ENCODE data around the gene PTBP2. TPM values are rescaled to one million over a fixed set of nuclear protein-coding genes. Genes with fewer than 3 reads are reported as not detected.

The PTBP2 gene
- total and polyA plus RNA-seq, 8 donors: 4.5 to 376 (median 26.0) TPM

GRCh38 chr1:96804648-96805047 lies 83.1 kb downstream of the PTBP2 start:
- H3K9me3 ChIP-seq: no peaks in the 10 kb centered on the region
- H3K27me3 ChIP-seq: no peaks in the 10 kb centered on the region
- no peak for TF ChIP-seq POLR2AphosphoS5 (IDR thresholded peaks at IDR 0.05)
- H3K36me3 ChIP-seq: peaks cover 0 to 29% (median 24%) of the 10 kb centered on the region in 4 donors
- 61 to 83% (median 75%) methylated on average over 5 of the region's 5 CpGs for WGBS, 5 donors
- no peak overlapping the region for H3K4me3 ChIP-seq
- intact Hi-C loops (cut with DNase I; ENCODE audit: low total_unique reads): no loop called here
- no peak overlapping the region for H3K27ac ChIP-seq
- DNase-seq: peak in 1 of 2 donors; percentile 15
- peaks cover 0 to 9% (median 7%) of the 10 kb centered on the region in 4 donors for H3K4me1 ChIP-seq

DNA sequence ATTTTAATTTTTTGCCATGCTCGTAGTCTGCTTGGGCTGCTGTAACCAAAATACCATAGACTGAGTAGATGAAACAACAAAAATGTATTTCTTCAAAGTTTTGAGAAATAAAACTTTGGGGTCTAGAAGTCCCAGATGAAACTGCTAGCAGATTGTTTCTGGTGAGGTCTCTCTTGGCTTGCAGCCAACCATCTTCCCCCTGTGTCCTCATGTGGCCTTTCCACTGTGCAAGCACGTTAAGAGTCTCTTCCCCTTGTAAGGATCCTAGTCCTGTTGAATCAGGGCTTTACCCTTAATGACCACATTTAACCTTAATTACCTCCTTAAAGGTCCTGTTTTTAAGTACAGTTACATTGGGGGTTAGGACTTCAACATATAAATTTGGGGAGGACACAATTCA lies 86.6 kb downstream of the PTBP2 start:
- no peaks in the 10 kb centered on the region for H3K9me3 ChIP-seq
- intact Hi-C loops (cut with DNase I; ENCODE audit: low total_unique reads): no loop called here
- peak in 1 of 2 donors; percentile 16 for DNase-seq
- H3K27me3 ChIP-seq: no peaks in the 10 kb centered on the region
- peaks cover 0 to 9% (median 7%) of the 10 kb centered on the region in 4 donors for H3K4me1 ChIP-seq
- no peak for TF ChIP-seq POLR2AphosphoS5 (IDR thresholded peaks at IDR 0.05)
- no peak for TF ChIP-seq CTCF (IDR thresholded peaks at IDR 0.05)
- no peak for TF ChIP-seq POLR2A (IDR thresholded peaks at IDR 0.05)
- TF ChIP-seq EP300 (IDR thresholded peaks at IDR 0.05): no peak
- peaks cover 0 to 48% (median 42%) of the 10 kb centered on the region in 4 donors for H3K36me3 ChIP-seq
- H3K27ac ChIP-seq: no peak overlapping the region
- H3K4me3 ChIP-seq: no peak overlapping the region
- WGBS, 5 donors: 50 to 68% (median 64%) methylated on average over 2 of the region's 2 CpGs

DNA sequence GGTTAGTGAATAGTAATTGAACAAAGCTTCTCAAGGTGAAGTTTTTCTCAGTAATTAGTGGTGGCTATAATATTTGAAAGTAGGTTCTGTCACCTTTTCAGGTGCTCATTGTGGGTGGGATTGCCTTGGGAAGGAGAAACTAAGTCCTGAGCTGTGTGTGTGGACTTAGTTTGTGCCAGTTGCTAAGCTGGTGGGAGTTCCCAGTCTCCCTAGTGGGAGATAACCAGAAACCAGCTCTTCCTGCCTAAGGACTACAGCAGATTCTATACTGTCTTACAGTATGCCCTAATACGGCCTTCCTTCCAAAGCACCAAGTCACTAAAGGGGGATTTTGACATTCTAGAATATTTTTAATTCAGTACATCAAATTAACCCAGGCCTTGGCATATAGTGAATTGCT lies 94.3 kb downstream of the PTBP2 start:
- WGBS, 5 donors: 85 to 100% (median 95%) methylated on average over 1 of the region's 1 CpG
- no peak for DNase-seq
- Histone ChIP-seq H3K9me3 (no peaks in the 10 kb centered on the region), H3K36me3 (peaks cover 0 to 47% (median 33%) of the 10 kb centered on the region in 4 donors), H3K27ac (no peak overlapping the region), H3K27me3 (no peaks in the 10 kb centered on the region), H3K4me1 (no peaks in the 10 kb centered on the region), H3K4me3 (no peak overlapping the region)
- intact Hi-C loops (cut with DNase I; ENCODE audit: low total_unique reads): no loop called here
- TF ChIP-seq POLR2AphosphoS5 (IDR thresholded peaks at IDR 0.05) (no peak), EP300 (IDR thresholded peaks at IDR 0.05) (no peak), POLR2A (IDR thresholded peaks at IDR 0.05) (no peak), CTCF (IDR thresholded peaks at IDR 0.05) (no peak)

DNA sequence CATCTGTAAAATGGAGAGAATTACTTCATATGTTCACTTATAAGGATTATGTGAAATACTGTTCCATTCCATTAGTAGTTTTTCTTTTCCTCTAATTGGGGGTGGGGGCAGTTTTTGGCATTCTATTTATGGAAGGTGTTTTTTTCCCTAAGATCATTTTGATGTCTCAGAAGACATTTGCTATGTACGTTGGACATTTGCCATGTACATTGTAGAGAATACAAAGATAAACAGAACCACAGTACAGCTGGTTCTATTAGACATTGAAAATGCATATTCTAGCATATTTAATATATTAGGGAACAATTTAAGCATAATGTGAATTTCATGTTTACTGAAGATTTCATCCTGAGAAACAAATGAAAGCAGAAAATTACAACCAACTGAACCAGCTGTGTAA lies 98.5 kb downstream of the PTBP2 start:
- TF ChIP-seq POLR2AphosphoS5 (IDR thresholded peaks at IDR 0.05) (no peak), EP300 (IDR thresholded peaks at IDR 0.05) (no peak), POLR2A (IDR thresholded peaks at IDR 0.05) (no peak), CTCF (IDR thresholded peaks at IDR 0.05) (no peak)
- H3K9me3 ChIP-seq: no peaks in the 10 kb centered on the region
- peak in 1 of 2 donors; percentile 7 for DNase-seq
- peaks cover 0 to 13% (median 3%) of the 10 kb centered on the region in 4 donors for H3K36me3 ChIP-seq
- intact Hi-C loops (cut with DNase I; ENCODE audit: low total_unique reads): no loop called here
- H3K27ac ChIP-seq: no peak overlapping the region
- WGBS, 5 donors: 42 to 75% (median 57%) methylated on average over 1 of the region's 1 CpG
- no peaks in the 10 kb centered on the region for H3K27me3 ChIP-seq
- H3K4me1 ChIP-seq: no peaks in the 10 kb centered on the region
- no peak overlapping the region for H3K4me3 ChIP-seq

DNA sequence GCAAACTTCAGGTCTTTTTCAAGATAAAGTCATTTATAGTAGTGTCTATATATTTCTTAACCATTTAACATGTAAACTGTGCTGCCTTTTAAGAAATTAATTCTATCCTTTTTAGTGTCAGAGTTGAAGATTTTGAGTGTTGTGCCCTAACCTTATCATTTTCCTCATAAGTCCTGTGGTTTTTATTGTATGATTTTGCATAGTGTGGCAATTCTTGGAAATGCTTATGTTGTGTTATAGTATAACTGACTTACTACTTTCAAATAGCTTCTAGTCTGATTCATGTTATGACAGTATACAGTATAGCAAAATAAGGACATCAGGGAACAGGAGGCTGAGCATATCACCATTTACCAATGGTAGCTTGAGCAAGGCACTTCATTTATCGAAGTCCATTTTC lies 99.1 kb downstream of the PTBP2 start:
- Histone ChIP-seq H3K36me3 (peaks cover 0 to 9% (median 2%) of the 10 kb centered on the region in 4 donors), H3K4me1 (no peaks in the 10 kb centered on the region), H3K9me3 (no peaks in the 10 kb centered on the region), H3K4me3 (no peak overlapping the region), H3K27ac (no peak overlapping the region), H3K27me3 (no peaks in the 10 kb centered on the region)
- WGBS, 5 donors: 95 to 100% (median 97%) methylated on average over 1 of the region's 1 CpG
- DNase-seq: no peak
- intact Hi-C loops (cut with DNase I; ENCODE audit: low total_unique reads): no loop called here
- TF ChIP-seq CTCF (IDR thresholded peaks at IDR 0.05): no peak
- no peak for TF ChIP-seq EP300 (IDR thresholded peaks at IDR 0.05)
- no peak for TF ChIP-seq POLR2AphosphoS5 (IDR thresholded peaks at IDR 0.05)
- TF ChIP-seq POLR2A (IDR thresholded peaks at IDR 0.05): no peak

Measured in stomach (tissue), 9 donors.